HepG2 (cell line): Measurements from ENCODE around the gene CDC42EP4. TPM values are rescaled to one million over a fixed set of nuclear protein-coding genes. Genes with fewer than 3 reads are reported as not detected.

ENCODE experiments used
- GTF3A ChIP-seq: sonication (generic); formaldehyde crosslinking; conservative IDR thresholded peaks from 2 replicates; pipeline ENCODE4 v1.4.0; 2020; ENCODE audit warnings: mild to moderate bottlenecking, missing genetic modification reagents
- KLF13 ChIP-seq: sonication (generic); formaldehyde crosslinking; IDR thresholded peaks from 2 replicates; pipeline ENCODE4 v1.4.0; 2020; ENCODE audit warnings: mild to moderate bottlenecking, missing genetic modification reagents
- MIXL1 ChIP-seq: IDR thresholded peaks from 2 replicates; pipeline ENCODE4 v1.6.1; 2016
- PAX8 ChIP-seq: sonication (generic); formaldehyde crosslinking; IDR thresholded peaks from 2 replicates; pipeline ENCODE4 v1.8.0; 2022; ENCODE audit warnings: mild to moderate bottlenecking, missing genetic modification reagents, borderline replicate concordance
- PHF20 ChIP-seq: sonication (generic); formaldehyde crosslinking; IDR thresholded peaks from 2 replicates; pipeline ENCODE4 v1.5.0; 2020; ENCODE audit warnings: mild to moderate bottlenecking, missing genetic modification reagents
- REPIN1 ChIP-seq: sonication (generic); formaldehyde crosslinking; IDR thresholded peaks from 2 replicates; pipeline ENCODE4 v1.8.0; 2022; ENCODE audit warnings: missing genetic modification reagents, low read depth, mild to moderate bottlenecking, borderline replicate concordance
- SMARCE1 ChIP-seq: fragments of 450-650 bp; IDR thresholded peaks from 2 replicates; pipeline ENCODE4 v1.6.1; 2017; ENCODE audit warnings: borderline replicate concordance
- ZBTB21 ChIP-seq: sonication (generic); formaldehyde crosslinking; IDR thresholded peaks from 2 replicates; pipeline ENCODE4 v1.4.0; 2020; ENCODE audit warnings: missing genetic modification reagents
- ZNF569 ChIP-seq: sonication (generic); formaldehyde crosslinking; IDR thresholded peaks from 2 replicates; pipeline ENCODE4 v1.5.0; 2020; ENCODE audit warnings: mild to moderate bottlenecking, missing genetic modification reagents, moderate library complexity, borderline replicate concordance
- ZSCAN9 ChIP-seq: IDR thresholded peaks from 2 replicates; pipeline ENCODE4 v1.6.1; 2016; ENCODE audit warnings: borderline replicate concordance
- polyA plus RNA-seq, 8 experiments: library from polyadenylated mRNA; depleted of rRNA in 3 of 8; stranded (reverse) in 7 of 8; unstranded in 1 of 8; fragments of >200 nt; fragmentation: Illumina TruSeq in 4 of 8; extraction: Trizol in 4 of 8; gene quantifications; 2 replicates each; pipeline versions ENCODE4 v1.2.1 to v1.2.3, GENCODE V29; 2011 to 2016; ENCODE audit warnings: low read depth in 4 of 8, missing spikeins in 1 of 8, mixed read lengths in 1 of 8; ENCODE audit not compliant: insufficient read depth in 1 of 8
- total RNA-seq, 5 experiments: library from RNA; depleted of rRNA; stranded (reverse); fragments of >200 nt; fragmentation: Illumina TruSeq; extraction: Trizol; gene quantifications; 2 replicates each; pipeline ENCODE4 v1.2.3, GENCODE V29; 2016; ENCODE audit warnings: low read depth in 1 of 5
- TF ChIP-seq, protein P1 (sequence below): sonication (generic); formaldehyde crosslinking; IDR thresholded peaks from 2 replicates; pipeline ENCODE4 v1.4.0; 2020; ENCODE audit warnings: missing genetic modification reagents
- TF ChIP-seq, protein P2 (sequence below): sonication (generic); formaldehyde crosslinking; IDR thresholded peaks from 2 replicates; pipeline ENCODE4 v1.4.0; 2020; ENCODE audit warnings: missing genetic modification reagents
- TF ChIP-seq, protein P3 (sequence below): IDR thresholded peaks from 2 replicates; pipeline ENCODE4 v1.6.1; 2016; ENCODE audit warnings: mild to moderate bottlenecking, missing biosample characterization, missing genetic modification reagents
- TF ChIP-seq, protein P4 (sequence below): sonication (generic); formaldehyde crosslinking; IDR thresholded peaks from 2 replicates; pipeline ENCODE4 v1.4.0; 2020; ENCODE audit warnings: mild to moderate bottlenecking, missing genetic modification reagents
- TF ChIP-seq, protein P5 (sequence below): sonication (generic); formaldehyde crosslinking; IDR thresholded peaks from 2 replicates; pipeline ENCODE4 v1.4.0; 2020; ENCODE audit warnings: missing genetic modification reagents

CDC42EP4 gene
- total and polyA plus RNA-seq, 2 of the 13 experiments (the other 11 are each of a cell fraction or from before 2014, with no cell fraction given) = 19.0 to 54.0 TPM

DNA sequence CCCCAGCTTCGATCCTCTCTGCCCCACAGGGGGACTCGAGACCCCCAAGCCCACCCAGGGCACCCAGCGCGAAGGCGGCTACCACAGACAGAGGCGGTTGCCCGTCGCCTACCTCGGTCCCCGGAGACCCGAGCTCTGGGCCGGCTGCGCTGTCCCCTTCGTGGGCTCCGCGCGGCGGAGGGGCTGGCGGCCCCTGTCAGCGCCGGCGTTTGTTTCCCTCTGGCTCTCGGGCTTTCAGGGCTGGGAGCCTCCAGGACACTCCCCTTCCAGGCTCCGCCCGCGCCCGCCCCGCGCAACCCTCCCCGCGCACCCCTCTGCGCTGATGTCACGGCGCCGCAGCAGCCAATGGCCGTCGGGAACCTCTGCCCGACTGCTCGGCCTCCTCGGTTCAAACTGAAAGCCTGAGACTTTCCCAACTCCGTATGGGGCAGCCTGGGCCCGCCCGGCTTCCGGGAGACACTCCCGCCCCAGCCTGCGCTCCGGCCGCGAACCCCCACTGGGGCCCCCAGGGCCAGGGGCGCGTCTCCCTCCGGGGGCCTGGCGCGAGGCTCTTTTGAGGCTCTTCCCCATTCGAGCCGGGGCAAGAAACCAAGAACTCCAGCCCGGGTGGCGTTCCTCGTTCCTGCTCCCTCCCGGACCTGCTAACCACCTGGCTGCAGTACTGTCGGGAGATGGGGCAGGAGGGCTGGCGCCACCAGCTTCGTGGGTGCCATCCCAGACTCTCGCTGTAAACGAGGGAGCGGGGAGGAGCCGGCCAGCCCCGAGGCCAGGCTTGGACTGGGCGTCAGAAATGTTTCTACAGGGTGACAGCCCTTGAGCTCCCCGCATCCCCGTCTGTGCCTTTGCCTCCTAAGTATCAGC lies at the start of gene CDC42EP4 (continued):
- TF ChIP-seq, protein P1, sequence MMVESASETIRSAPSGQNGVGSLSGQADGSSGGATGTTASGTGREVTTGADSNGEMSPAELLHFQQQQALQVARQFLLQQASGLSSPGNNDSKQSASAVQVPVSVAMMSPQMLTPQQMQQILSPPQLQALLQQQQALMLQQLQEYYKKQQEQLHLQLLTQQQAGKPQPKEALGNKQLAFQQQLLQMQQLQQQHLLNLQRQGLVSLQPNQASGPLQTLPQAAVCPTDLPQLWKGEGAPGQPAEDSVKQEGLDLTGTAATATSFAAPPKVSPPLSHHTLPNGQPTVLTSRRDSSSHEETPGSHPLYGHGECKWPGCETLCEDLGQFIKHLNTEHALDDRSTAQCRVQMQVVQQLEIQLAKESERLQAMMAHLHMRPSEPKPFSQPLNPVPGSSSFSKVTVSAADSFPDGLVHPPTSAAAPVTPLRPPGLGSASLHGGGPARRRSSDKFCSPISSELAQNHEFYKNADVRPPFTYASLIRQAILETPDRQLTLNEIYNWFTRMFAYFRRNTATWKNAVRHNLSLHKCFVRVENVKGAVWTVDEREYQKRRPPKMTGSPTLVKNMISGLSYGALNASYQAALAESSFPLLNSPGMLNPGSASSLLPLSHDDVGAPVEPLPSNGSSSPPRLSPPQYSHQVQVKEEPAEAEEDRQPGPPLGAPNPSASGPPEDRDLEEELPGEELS (CRISPR knock-in tag) = no peak; the same call in 1 of the 2 replicates
- no peak; the same call in 1 of the 2 replicates for TF ChIP-seq REPIN1 (CRISPR knock-in tag)
- peak; percentile 47; the same call in 1 of the 2 replicates for TF ChIP-seq MIXL1
- peak; percentile 56; the same call in 1 of the 2 replicates for TF ChIP-seq ZSCAN9 (CRISPR knock-in tag)
- TF ChIP-seq ZBTB21 (CRISPR knock-in tag) = no peak; the same call in 1 of the 2 replicates
- TF ChIP-seq, protein P2, sequence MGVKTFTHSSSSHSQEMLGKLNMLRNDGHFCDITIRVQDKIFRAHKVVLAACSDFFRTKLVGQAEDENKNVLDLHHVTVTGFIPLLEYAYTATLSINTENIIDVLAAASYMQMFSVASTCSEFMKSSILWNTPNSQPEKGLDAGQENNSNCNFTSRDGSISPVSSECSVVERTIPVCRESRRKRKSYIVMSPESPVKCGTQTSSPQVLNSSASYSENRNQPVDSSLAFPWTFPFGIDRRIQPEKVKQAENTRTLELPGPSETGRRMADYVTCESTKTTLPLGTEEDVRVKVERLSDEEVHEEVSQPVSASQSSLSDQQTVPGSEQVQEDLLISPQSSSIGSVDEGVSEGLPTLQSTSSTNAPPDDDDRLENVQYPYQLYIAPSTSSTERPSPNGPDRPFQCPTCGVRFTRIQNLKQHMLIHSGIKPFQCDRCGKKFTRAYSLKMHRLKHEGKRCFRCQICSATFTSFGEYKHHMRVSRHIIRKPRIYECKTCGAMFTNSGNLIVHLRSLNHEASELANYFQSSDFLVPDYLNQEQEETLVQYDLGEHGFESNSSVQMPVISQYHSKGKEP (CRISPR knock-in tag) = 0 out of 2 replicates have a peak, but pooled peaks have one; percentile 71
- no peak for TF ChIP-seq SMARCE1
- TF ChIP-seq PHF20 (CRISPR knock-in tag) = 0 out of 2 replicates have a peak, but pooled peaks have one; percentile 7
- TF ChIP-seq, protein P3, sequence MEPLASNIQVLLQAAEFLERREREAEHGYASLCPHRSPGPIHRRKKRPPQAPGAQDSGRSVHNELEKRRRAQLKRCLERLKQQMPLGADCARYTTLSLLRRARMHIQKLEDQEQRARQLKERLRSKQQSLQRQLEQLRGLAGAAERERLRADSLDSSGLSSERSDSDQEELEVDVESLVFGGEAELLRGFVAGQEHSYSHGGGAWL (CRISPR knock-in tag) = peak; percentile 74
- TF ChIP-seq, protein P4, sequence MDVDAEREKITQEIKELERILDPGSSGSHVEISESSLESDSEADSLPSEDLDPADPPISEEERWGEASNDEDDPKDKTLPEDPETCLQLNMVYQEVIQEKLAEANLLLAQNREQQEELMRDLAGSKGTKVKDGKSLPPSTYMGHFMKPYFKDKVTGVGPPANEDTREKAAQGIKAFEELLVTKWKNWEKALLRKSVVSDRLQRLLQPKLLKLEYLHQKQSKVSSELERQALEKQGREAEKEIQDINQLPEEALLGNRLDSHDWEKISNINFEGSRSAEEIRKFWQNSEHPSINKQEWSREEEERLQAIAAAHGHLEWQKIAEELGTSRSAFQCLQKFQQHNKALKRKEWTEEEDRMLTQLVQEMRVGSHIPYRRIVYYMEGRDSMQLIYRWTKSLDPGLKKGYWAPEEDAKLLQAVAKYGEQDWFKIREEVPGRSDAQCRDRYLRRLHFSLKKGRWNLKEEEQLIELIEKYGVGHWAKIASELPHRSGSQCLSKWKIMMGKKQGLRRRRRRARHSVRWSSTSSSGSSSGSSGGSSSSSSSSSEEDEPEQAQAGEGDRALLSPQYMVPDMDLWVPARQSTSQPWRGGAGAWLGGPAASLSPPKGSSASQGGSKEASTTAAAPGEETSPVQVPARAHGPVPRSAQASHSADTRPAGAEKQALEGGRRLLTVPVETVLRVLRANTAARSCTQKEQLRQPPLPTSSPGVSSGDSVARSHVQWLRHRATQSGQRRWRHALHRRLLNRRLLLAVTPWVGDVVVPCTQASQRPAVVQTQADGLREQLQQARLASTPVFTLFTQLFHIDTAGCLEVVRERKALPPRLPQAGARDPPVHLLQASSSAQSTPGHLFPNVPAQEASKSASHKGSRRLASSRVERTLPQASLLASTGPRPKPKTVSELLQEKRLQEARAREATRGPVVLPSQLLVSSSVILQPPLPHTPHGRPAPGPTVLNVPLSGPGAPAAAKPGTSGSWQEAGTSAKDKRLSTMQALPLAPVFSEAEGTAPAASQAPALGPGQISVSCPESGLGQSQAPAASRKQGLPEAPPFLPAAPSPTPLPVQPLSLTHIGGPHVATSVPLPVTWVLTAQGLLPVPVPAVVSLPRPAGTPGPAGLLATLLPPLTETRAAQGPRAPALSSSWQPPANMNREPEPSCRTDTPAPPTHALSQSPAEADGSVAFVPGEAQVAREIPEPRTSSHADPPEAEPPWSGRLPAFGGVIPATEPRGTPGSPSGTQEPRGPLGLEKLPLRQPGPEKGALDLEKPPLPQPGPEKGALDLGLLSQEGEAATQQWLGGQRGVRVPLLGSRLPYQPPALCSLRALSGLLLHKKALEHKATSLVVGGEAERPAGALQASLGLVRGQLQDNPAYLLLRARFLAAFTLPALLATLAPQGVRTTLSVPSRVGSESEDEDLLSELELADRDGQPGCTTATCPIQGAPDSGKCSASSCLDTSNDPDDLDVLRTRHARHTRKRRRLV (CRISPR knock-in tag) = no peak
- TF ChIP-seq KLF13 (CRISPR knock-in tag) = 0 out of 2 replicates have a peak, but pooled peaks have one; percentile 22
- TF ChIP-seq, protein P5, sequence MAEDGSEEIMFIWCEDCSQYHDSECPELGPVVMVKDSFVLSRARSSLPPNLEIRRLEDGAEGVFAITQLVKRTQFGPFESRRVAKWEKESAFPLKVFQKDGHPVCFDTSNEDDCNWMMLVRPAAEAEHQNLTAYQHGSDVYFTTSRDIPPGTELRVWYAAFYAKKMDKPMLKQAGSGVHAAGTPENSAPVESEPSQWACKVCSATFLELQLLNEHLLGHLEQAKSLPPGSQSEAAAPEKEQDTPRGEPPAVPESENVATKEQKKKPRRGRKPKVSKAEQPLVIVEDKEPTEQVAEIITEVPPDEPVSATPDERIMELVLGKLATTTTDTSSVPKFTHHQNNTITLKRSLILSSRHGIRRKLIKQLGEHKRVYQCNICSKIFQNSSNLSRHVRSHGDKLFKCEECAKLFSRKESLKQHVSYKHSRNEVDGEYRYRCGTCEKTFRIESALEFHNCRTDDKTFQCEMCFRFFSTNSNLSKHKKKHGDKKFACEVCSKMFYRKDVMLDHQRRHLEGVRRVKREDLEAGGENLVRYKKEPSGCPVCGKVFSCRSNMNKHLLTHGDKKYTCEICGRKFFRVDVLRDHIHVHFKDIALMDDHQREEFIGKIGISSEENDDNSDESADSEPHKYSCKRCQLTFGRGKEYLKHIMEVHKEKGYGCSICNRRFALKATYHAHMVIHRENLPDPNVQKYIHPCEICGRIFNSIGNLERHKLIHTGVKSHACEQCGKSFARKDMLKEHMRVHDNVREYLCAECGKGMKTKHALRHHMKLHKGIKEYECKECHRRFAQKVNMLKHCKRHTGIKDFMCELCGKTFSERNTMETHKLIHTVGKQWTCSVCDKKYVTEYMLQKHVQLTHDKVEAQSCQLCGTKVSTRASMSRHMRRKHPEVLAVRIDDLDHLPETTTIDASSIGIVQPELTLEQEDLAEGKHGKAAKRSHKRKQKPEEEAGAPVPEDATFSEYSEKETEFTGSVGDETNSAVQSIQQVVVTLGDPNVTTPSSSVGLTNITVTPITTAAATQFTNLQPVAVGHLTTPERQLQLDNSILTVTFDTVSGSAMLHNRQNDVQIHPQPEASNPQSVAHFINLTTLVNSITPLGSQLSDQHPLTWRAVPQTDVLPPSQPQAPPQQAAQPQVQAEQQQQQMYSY (CRISPR knock-in tag) = peak; percentile 47; the same call in 1 of the 2 replicates
- TF ChIP-seq PAX8 (CRISPR knock-in tag) = no peak
- no peak for TF ChIP-seq GTF3A (CRISPR knock-in tag)
- TF ChIP-seq ZNF569 (CRISPR knock-in tag) = 0 out of 2 replicates have a peak, but pooled peaks have one; percentile 55
